Measurements from ENCODE around the gene IMPDH2. TPM values are rescaled to one million over a fixed set of nuclear protein-coding genes. Genes with fewer than 3 reads are reported as not detected.

Gene IMPDH2
- total RNA-seq, 4 donors from 2014 or later = 123 to 278 (median 200) TPM

GRCh38 chr3:48983096-48983495, 46.1 kb downstream of the IMPDH2 start:
- Histone ChIP-seq H3K27me3 (no peaks in the 10 kb centered on the region), H3K4me3 (no peak overlapping the region), H3K36me3 (peaks cover 30 to 88% (median 46%) of the 10 kb centered on the region in 3 donors), H3K4me1 (peaks cover 0 to 7% (median 2%) of the 10 kb centered on the region in 3 donors), H3K9me3 (no peaks in the 10 kb centered on the region), H3K27ac (no peak overlapping the region)
- TF ChIP-seq POLR2A (IDR thresholded peaks at IDR 0.05) (no peak), CTCF (IDR thresholded peaks at IDR 0.05) (no peak)
- intact Hi-C loops (cut with DNase I) = no loop called here
- WGBS, 2 donors = 80 to 95% methylated on average over 1 to 4 of the region's 4 CpGs
- DNase-seq = no peak

- Histone ChIP-seq H3K27me3 (no peaks in the 10 kb centered on the region), H3K4me3 (no peak overlapping the region), H3K4me1 (peaks cover 0 to 7% (median 0%) of the 10 kb centered on the region in 3 donors), H3K36me3 (peaks cover 30 to 93% (median 46%) of the 10 kb centered on the region in 3 donors), H3K9me3 (no peaks in the 10 kb centered on the region), H3K27ac (no peak overlapping the region)
- TF ChIP-seq CTCF (IDR thresholded peaks at IDR 0.05) (no peak), POLR2A (IDR thresholded peaks at IDR 0.05) (no peak)
- intact Hi-C loops (cut with DNase I) = no loop called here
- WGBS, 2 donors = 71 to 91% methylated on average over 2 to 4 of the region's 5 CpGs
- no peak for DNase-seq
Measured at GRCh38 chr3:48982686-48983085, 46.5 kb downstream of the IMPDH2 start.

GRCh38 chr3:48982016-48982415, 47.2 kb downstream of the IMPDH2 start:
- Histone ChIP-seq H3K9me3 (no peaks in the 10 kb centered on the region), H3K36me3 (peaks cover 30 to 99% (median 49%) of the 10 kb centered on the region in 3 donors), H3K27me3 (no peaks in the 10 kb centered on the region), H3K27ac (no peak overlapping the region), H3K4me3 (no peak overlapping the region), H3K4me1 (peaks cover 0 to 9% (median 0%) of the 10 kb centered on the region in 3 donors)
- no peak for TF ChIP-seq POLR2A (IDR thresholded peaks at IDR 0.05)
- no peak for DNase-seq
- intact Hi-C loops (cut with DNase I) = no loop called here

- H3K27me3 ChIP-seq = no peaks in the 10 kb centered on the region
- H3K27ac ChIP-seq = no peak overlapping the region
- intact Hi-C loops (cut with DNase I) = no loop called here
- 82 to 89% methylated on average over 3 to 4 of the region's 4 CpGs for WGBS, 2 donors
- no peaks in the 10 kb centered on the region for H3K9me3 ChIP-seq
- TF ChIP-seq CTCF (IDR thresholded peaks at IDR 0.05) = no peak
- no peak for TF ChIP-seq POLR2A (IDR thresholded peaks at IDR 0.05)
- peaks cover 0 to 9% (median 0%) of the 10 kb centered on the region in 3 donors for H3K4me1 ChIP-seq
- peaks cover 30 to 100% (median 55%) of the 10 kb centered on the region in 3 donors for H3K36me3 ChIP-seq
- H3K4me3 ChIP-seq = no peak overlapping the region
- DNase-seq = no peak
Measured at GRCh38 chr3:48980295-48980694, 48.9 kb downstream of the IMPDH2 start.

GRCh38 chr3:48979451-48979850, 49.7 kb downstream of the IMPDH2 start:
- Histone ChIP-seq H3K27ac (no peak overlapping the region), H3K27me3 (no peaks in the 10 kb centered on the region), H3K4me1 (peaks cover 0 to 9% (median 0%) of the 10 kb centered on the region in 3 donors), H3K4me3 (no peak overlapping the region), H3K36me3 (peaks cover 29 to 100% (median 56%) of the 10 kb centered on the region in 3 donors), H3K9me3 (no peaks in the 10 kb centered on the region)
- WGBS, 2 donors = 93 to 100% methylated on average over 2 to 3 of the region's 3 CpGs
- DNase-seq = no peak
- intact Hi-C loops (cut with DNase I) = no loop called here
- TF ChIP-seq POLR2A (IDR thresholded peaks at IDR 0.05) = no peak
- no peak for TF ChIP-seq CTCF (IDR thresholded peaks at IDR 0.05)

Small RNA genes lying within 50 kb of the gene (small RNA-seq; reads per million reads assigned to genes)
- gene MIR191 (4,151 to 7,939 (median 6,746) reads per million in 4 donors), gene MIR425 (29.4 to 59.0 (median 51.7) reads per million in 4 donors)

Other genes starting within 250 kb of the IMPDH2 start
- gene PRKAR2A, start 181.5 kb downstream of the IMPDH2 start, total RNA-seq = 10 to 100 TPM; 25.4 to 51.6 (median 35.3) TPM
- 10 to 100 TPM in 2 of 4 donors, 1 to 10 TPM in 2; 4.2 to 19.6 (median 11.7) TPM for gene SLC25A20, start 130.5 kb downstream of the IMPDH2 start, total RNA-seq
- 10 to 100 TPM; 54.0 to 74.2 (median 71.3) TPM for gene ARIH2, start 110.6 kb downstream of the IMPDH2 start, total RNA-seq
- 10 to 100 TPM in 3 of 4 donors, 1 to 10 TPM in 1; 5.7 to 28.1 (median 16.7) TPM for gene P4HTM, start 39.2 kb downstream of the IMPDH2 start, total RNA-seq
- 10 to 100 TPM; 27.4 to 78.0 (median 37.6) TPM for gene WDR6, start 22.0 kb downstream of the IMPDH2 start, total RNA-seq
- gene DALRD3, start 10.8 kb downstream of the IMPDH2 start, total RNA-seq = 10 to 100 TPM; 34.4 to 42.4 (median 37.1) TPM
- gene NDUFAF3, start 7.3 kb downstream of the IMPDH2 start, total RNA-seq = 10 to 100 TPM; 50.8 to 88.1 (median 54.1) TPM
- gene QRICH1, start 64.7 kb upstream of the IMPDH2 start, total RNA-seq = 10 to 100 TPM; 36.8 to 85.6 (median 49.1) TPM
- gene QARS1, start 75.4 kb upstream of the IMPDH2 start, total RNA-seq = 100 to 1,000 TPM; 236 to 290 (median 265) TPM
- 10 to 100 TPM; 37.8 to 52.3 (median 40.7) TPM for gene USP19, start 91.4 kb upstream of the IMPDH2 start, total RNA-seq
- 100 to 1,000 TPM in 3 of 4 donors, 10 to 100 TPM in 1; 66.0 to 319 (median 175) TPM for gene LAMB2, start 103.7 kb upstream of the IMPDH2 start, total RNA-seq
- gene CCDC71, start 136.9 kb upstream of the IMPDH2 start, total RNA-seq = 10 to 100 TPM; 17.0 to 31.1 (median 23.1) TPM
- gene KLHDC8B, start 142.2 kb upstream of the IMPDH2 start, total RNA-seq = 10 to 100 TPM; 18.0 to 58.6 (median 46.3) TPM
- 1 to 10 TPM; 1.8 to 3.6 (median 3.0) TPM for gene C3orf62, start 247.8 kb upstream of the IMPDH2 start, total RNA-seq